Tibial nerve (tissue), 4 donors: ENCODE results near the gene ITCH.

Source experiments
- CTCF ChIP-seq, 5 experiments: fragments of 200-600 bp in 3 of 5; fragments of 450-650 bp in 2 of 5; sonication (generic) in 3 of 5; IDR thresholded peaks; one replicate each; pipeline ENCODE4 v1.5.1; 2016 to 2019; ENCODE audit warnings: antibody characterized with exemption in 5 of 5, mild to moderate bottlenecking in 3 of 5, moderate library complexity in 2 of 5
- EP300 ChIP-seq, 2 donors: sonication (generic); formaldehyde crosslinking; IDR thresholded peaks; one replicate each; pipeline ENCODE4 v1.6.1; 2017; ENCODE audit warnings: antibody characterized with exemption in 2 of 2, mild to moderate bottlenecking in 1 of 2
- POLR2A ChIP-seq, 2 donors: fragments of 450-650 bp; IDR thresholded peaks; one replicate each; pipeline ENCODE4 v1.6.1; 2017; ENCODE audit warnings: antibody characterized with exemption in 2 of 2, mild to moderate bottlenecking in 2 of 2, moderate library complexity in 2 of 2

DNA sequence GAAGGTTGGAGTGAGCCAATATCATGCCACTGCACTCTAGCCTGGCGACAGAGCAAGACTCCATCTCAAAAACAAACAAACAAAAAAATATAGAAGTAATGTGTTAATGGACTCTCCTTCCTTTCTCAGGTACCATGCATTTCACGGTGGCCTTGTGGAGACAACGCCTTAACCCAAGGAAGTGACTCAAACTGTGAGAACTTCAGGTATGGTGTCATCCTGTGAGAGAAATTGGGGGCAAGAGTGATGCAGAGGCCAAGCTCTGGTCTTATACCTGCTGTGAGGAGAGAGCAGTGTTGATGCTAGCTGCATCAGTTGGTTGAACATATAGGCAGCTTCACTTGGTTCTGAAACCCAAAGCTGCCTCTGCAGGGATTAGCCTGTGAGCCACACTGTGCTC is 6.2 kb downstream of the ITCH start:
- TF ChIP-seq POLR2A (IDR thresholded peaks at IDR 0.05) (no peak), EP300 (IDR thresholded peaks at IDR 0.05) (no peak), CTCF (IDR thresholded peaks at IDR 0.05) (no peak)
